Esophagus squamous epithelium (tissue), 4 donors: ENCODE results near the gene CCDC43.

Source experiments
- CTCF ChIP-seq, 6 experiments: fragments of 450-650 bp in 4 of 6; fragments of 200-600 bp in 2 of 6; sonication (generic) in 2 of 6; IDR thresholded peaks; one replicate each; pipeline ENCODE4 v1.5.1; 2016 to 2019; ENCODE audit warnings: antibody characterized with exemption in 6 of 6, mild to moderate bottlenecking in 4 of 6, moderate library complexity in 4 of 6
- POLR2A ChIP-seq, 4 donors: fragments of 450-650 bp; IDR thresholded peaks; one replicate each; pipeline ENCODE4 v1.6.1; 2017; ENCODE audit warnings: antibody characterized with exemption in 4 of 4, mild to moderate bottlenecking in 4 of 4, moderate library complexity in 3 of 4

GRCh38 chr17:44642834-44643233 lies 46.7 kb downstream of the CCDC43 start:
- TF ChIP-seq CTCF (IDR thresholded peaks at IDR 0.05) = no peak
- TF ChIP-seq POLR2A (IDR thresholded peaks at IDR 0.05) = no peak
